SK-N-SH (cell line): ENCODE measurements around the gene SLC38A3. TPM values are rescaled to one million over a fixed set of nuclear protein-coding genes. Genes with fewer than 3 reads are reported as not detected.

ENCODE experiments used
- CTCF ChIA-PET: fragments of 300-600, 350-600 bp; formaldehyde crosslinking; extraction: SDS; loops from one replicate; lab custom pipeline; 2021; lab: Yijun Ruan, JAX
- POLR2A ChIA-PET: fragments of 350-600 bp; sonication (Branson Sonifier 250); formaldehyde crosslinking; extraction: SDS; loops from one replicate; lab custom pipeline; 2020; ENCODE audit warnings: antibody characterized with exemption, inconsistent platforms; lab: Yijun Ruan, JAX
- DNase-seq: peaks from one replicate; pipeline ENCODE4 v3.0.0; 2012
- H2AFZ ChIP-seq: fragments of 200-600 bp; sonication (generic); 2 replicates; pipeline ENCODE4 v1.8.1; 2016; ENCODE audit warnings: antibody characterized with exemption, mild to moderate bottlenecking, low read depth
- H3F3A ChIP-seq: fragments of 200-600 bp; sonication (generic); replicated peaks from 2 replicates; pipeline ENCODE3; 2016; ENCODE audit warnings: antibody characterized with exemption, mild to moderate bottlenecking; ENCODE audit not compliant: insufficient read depth
- H3K27ac ChIP-seq, 2 experiments: fragments of 200-500 bp in 1 of 2; fragments of 200-600 bp in 1 of 2; sonication (Bioruptor generic) in 1 of 2; sonication (generic), shearing (Covaris generic) in 1 of 2; 2 replicates each; pipeline versions ENCODE4 v1.5.1 to v1.6.1; 2014 to 2016; ENCODE audit warnings: low read depth in 2 of 2, inconsistent platforms in 1 of 2, low read length in 1 of 2, mild to moderate bottlenecking in 1 of 2, mixed read lengths in 1 of 2
- H3K27me3 ChIP-seq: fragments of 200-600 bp; sonication (generic), shearing (Covaris generic); 2 replicates; pipeline ENCODE4 v1.6.1; 2016; ENCODE audit warnings: mixed run types; ENCODE audit not compliant: insufficient read depth
- H3K36me3 ChIP-seq, 2 experiments: fragments of 200-500 bp in 1 of 2; fragments of 200-600 bp in 1 of 2; sonication (Bioruptor generic) in 1 of 2; sonication (generic) in 1 of 2; replicated peaks in 1 of 2; 2 replicates each; pipeline versions ENCODE3 to v1.5.1; 2014 to 2016; ENCODE audit warnings: low read length in 1 of 2, mild to moderate bottlenecking in 1 of 2; ENCODE audit not compliant: insufficient read depth in 2 of 2, control insufficient read depth in 1 of 2
- H3K4me1 ChIP-seq, 2 experiments: fragments of 200-500 bp in 1 of 2; fragments of 200-600 bp in 1 of 2; sonication (Bioruptor generic) in 1 of 2; sonication (generic), shearing (Covaris generic) in 1 of 2; 2 replicates each; pipeline versions ENCODE4 v1.5.1 to v1.6.1; 2014 to 2016; ENCODE audit warnings: low read depth in 1 of 2, low read length in 1 of 2, mixed run types in 1 of 2; ENCODE audit not compliant: insufficient read depth in 2 of 2, control insufficient read depth in 1 of 2
- H3K4me2 ChIP-seq: fragments of 200-600 bp; sonication (generic), shearing (Covaris generic); 2 replicates; pipeline ENCODE4 v1.6.1; 2017; ENCODE audit warnings: mixed run types
- H3K4me3 ChIP-seq, 2 experiments: fragments of 200-500 bp in 1 of 2; fragments of 200-600 bp in 1 of 2; sonication (Bioruptor generic) in 1 of 2; sonication (generic), shearing (Covaris generic) in 1 of 2; 2 replicates each; pipeline versions ENCODE4 v1.5.1 to v1.8.1; 2014 to 2016; ENCODE audit warnings: low read depth in 2 of 2, inconsistent platforms in 1 of 2, low read length in 1 of 2, mild to moderate bottlenecking in 1 of 2, mixed read lengths in 1 of 2, moderate library complexity in 1 of 2
- H3K79me2 ChIP-seq: fragments of 200-600 bp; sonication (generic); 2 replicates; pipeline ENCODE4 v1.8.1; 2017; ENCODE audit warnings: mild to moderate bottlenecking; ENCODE audit not compliant: insufficient read depth
- H3K9ac ChIP-seq: fragments of 200-600 bp; sonication (generic); 2 replicates; pipeline ENCODE4 v1.6.1; 2017; ENCODE audit warnings: mixed run types
- H3K9me2 ChIP-seq: fragments of 200-600 bp; sonication (generic); 2 replicates; pipeline ENCODE4 v1.6.1; 2017; ENCODE audit warnings: mixed run types
- H3K9me3 ChIP-seq: fragments of 200-600 bp; sonication (generic); 2 replicates; pipeline ENCODE4 v1.6.1; 2017; ENCODE audit warnings: mixed run types, mild to moderate bottlenecking, moderate library complexity
- H4K20me1 ChIP-seq: fragments of 200-600 bp; sonication (generic); 2 replicates; pipeline ENCODE4 v1.6.1; 2017; ENCODE audit warnings: mild to moderate bottlenecking, mixed run types; ENCODE audit not compliant: insufficient read depth
- EP300 ChIP-seq, 2 experiments: IDR thresholded peaks; 2 replicates each; pipeline versions ENCODE4 v1.4.0 to v1.6.1; 2012; ENCODE audit warnings: borderline replicate concordance in 1 of 2, low read depth in 1 of 2, low read length in 1 of 2
- FOSL2 ChIP-seq: IDR thresholded peaks from 2 replicates; pipeline ENCODE4 v1.4.0; 2012; ENCODE audit warnings: low read depth, mild to moderate bottlenecking, moderate library complexity, borderline replicate concordance
- FOXJ3 ChIP-seq: sonication (generic); formaldehyde crosslinking; IDR thresholded peaks from 2 replicates; pipeline ENCODE4 v1.5.1; 2020; ENCODE audit warnings: mild to moderate bottlenecking, missing genetic modification reagents
- GABPA ChIP-seq: IDR thresholded peaks from 2 replicates; pipeline ENCODE4 v1.4.0; 2012; ENCODE audit warnings: low read depth, mild to moderate bottlenecking
- JUND ChIP-seq: IDR thresholded peaks from 2 replicates; pipeline ENCODE4 v1.4.0; 2012
- RAD21 ChIP-seq: IDR thresholded peaks from 2 replicates; pipeline ENCODE4 v1.6.1; 2012; ENCODE audit warnings: mild to moderate bottlenecking, low read length
- RFX5 ChIP-seq: IDR thresholded peaks from 2 replicates; pipeline ENCODE4 v1.6.1; 2012; ENCODE audit warnings: mild to moderate bottlenecking, improper control_type of control experiment, low read length
- TAF1 ChIP-seq: IDR thresholded peaks from 2 replicates; pipeline ENCODE4 v1.6.1; 2012; ENCODE audit warnings: low read depth, mild to moderate bottlenecking, low read length, moderate library complexity, borderline replicate concordance
- YY1 ChIP-seq: IDR thresholded peaks from 2 replicates; pipeline ENCODE4 v1.4.0; 2012; ENCODE audit warnings: low read depth, mild to moderate bottlenecking
- WGBS: methylation state at CpG from one replicate; pipeline ENCODE4 v1.1.6; 2017; ENCODE audit warnings: low lambda C conversion rate; 5-methylcytosine and 5-hydroxymethylcytosine counted together
- polyA plus RNA-seq, 3 experiments: library from polyadenylated mRNA; depleted of rRNA; stranded (reverse); fragments of >200 nt; gene quantifications; 2 replicates each; pipeline ENCODE4 v1.2.3, GENCODE V29; 2012
- TF ChIP-seq, protein P1 (sequence below): fragments of 150-350 bp; IDR thresholded peaks from 2 replicates; pipeline ENCODE4 v1.6.1; 2017; ENCODE audit warnings: antibody characterized with exemption, low read length, low read depth, borderline replicate concordance
- TF ChIP-seq, protein P2 (sequence below): IDR thresholded peaks from 2 replicates; pipeline ENCODE4 v1.6.1; 2012; ENCODE audit warnings: mild to moderate bottlenecking, low read depth, low read length, moderate library complexity
- TF ChIP-seq, protein P3 (sequence below): IDR thresholded peaks from 2 replicates; pipeline ENCODE4 v1.4.0; 2012; ENCODE audit warnings: low read depth

Gene SLC38A3
- polyA plus RNA-seq, 1 of the 3 experiments (the other 2 are of a cell fraction): 0.84 TPM

DNA sequence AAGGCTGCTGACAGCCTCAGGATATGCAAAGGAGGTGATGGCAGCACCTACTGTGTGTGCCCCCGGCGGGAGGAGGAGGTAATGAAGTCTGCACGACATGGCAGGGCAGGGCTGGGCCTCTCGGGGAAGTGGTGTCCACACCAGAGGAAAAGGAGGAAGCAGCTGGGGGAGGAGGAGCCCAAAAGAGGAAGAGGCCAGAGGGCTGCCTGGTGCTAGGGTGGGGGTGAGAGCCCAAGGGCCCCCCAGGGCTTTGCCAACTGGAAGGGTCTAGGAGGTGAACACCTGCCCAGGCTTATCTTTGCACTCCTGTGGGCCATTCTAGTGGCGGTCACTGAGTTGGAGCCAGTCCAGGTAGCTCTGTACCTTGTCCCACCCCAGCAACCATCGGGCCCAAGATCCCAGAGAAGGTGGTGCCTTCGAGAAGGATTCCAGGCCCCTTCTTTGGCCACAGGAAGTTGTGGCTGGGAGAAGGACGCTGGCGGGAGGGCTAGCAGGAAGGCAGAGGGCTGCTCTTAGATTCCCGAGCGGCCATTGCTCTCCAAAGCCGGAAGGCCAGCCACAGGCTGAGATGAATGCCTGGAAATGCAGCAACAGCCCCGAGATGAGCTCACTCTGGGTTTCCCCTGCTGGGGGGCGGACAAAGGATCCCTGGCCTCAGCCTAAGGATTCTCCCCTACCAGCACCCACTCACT lies 37.9 kb downstream of the SLC38A3 start:
- Histone ChIP-seq H3F3A (peaks cover 43% of the 10 kb centered on the region), H2AFZ (no peak overlapping the region), H3K4me2 (no peak overlapping the region), H3K27me3 (no peaks in the 10 kb centered on the region), H4K20me1 (peaks cover 90% of the 10 kb centered on the region), H3K36me3 (peaks cover 0 to 20% of the 10 kb centered on the region in 2 experiments), H3K4me3 (no peak overlapping the region), H3K4me1 (peaks cover 32 to 48% of the 10 kb centered on the region in 2 experiments; a peak in 3 of 4 replicates), H3K27ac (peak overlapping the region in 1 of 2 experiments; percentile 17; a peak in 2 of 4 replicates), H3K9me2 (no peaks in the 10 kb centered on the region), H3K79me2 (peaks cover 100% of the 10 kb centered on the region), H3K9me3 (no peaks in the 10 kb centered on the region), H3K9ac (no peak overlapping the region)
- POLR2A ChIA-PET: interaction anchor here (1.8 kb wide), 1 partner anchor 16 kb away, joined by 4 read pairs; no protein-coding TSS in a partner anchor
- no peak for DNase-seq
- no peak for TF ChIP-seq FOSL2
- TF ChIP-seq FOXJ3: no peak
- no peak for TF ChIP-seq EP300 (IDR thresholded peaks at IDR 0.05; ENCODE audit: borderline replicate concordance in 1 of 2, low read depth in 1 of 2, low read length in 1 of 2)
- TF ChIP-seq JUND: no peak
- TF ChIP-seq, protein P1, sequence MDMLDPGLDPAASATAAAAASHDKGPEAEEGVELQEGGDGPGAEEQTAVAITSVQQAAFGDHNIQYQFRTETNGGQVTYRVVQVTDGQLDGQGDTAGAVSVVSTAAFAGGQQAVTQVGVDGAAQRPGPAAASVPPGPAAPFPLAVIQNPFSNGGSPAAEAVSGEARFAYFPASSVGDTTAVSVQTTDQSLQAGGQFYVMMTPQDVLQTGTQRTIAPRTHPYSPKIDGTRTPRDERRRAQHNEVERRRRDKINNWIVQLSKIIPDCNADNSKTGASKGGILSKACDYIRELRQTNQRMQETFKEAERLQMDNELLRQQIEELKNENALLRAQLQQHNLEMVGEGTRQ: no peak
- TF ChIP-seq GABPA: no peak
- no peak for TF ChIP-seq YY1
- TF ChIP-seq RFX5: no peak
- no peak for TF ChIP-seq RAD21
- TF ChIP-seq, protein P2, sequence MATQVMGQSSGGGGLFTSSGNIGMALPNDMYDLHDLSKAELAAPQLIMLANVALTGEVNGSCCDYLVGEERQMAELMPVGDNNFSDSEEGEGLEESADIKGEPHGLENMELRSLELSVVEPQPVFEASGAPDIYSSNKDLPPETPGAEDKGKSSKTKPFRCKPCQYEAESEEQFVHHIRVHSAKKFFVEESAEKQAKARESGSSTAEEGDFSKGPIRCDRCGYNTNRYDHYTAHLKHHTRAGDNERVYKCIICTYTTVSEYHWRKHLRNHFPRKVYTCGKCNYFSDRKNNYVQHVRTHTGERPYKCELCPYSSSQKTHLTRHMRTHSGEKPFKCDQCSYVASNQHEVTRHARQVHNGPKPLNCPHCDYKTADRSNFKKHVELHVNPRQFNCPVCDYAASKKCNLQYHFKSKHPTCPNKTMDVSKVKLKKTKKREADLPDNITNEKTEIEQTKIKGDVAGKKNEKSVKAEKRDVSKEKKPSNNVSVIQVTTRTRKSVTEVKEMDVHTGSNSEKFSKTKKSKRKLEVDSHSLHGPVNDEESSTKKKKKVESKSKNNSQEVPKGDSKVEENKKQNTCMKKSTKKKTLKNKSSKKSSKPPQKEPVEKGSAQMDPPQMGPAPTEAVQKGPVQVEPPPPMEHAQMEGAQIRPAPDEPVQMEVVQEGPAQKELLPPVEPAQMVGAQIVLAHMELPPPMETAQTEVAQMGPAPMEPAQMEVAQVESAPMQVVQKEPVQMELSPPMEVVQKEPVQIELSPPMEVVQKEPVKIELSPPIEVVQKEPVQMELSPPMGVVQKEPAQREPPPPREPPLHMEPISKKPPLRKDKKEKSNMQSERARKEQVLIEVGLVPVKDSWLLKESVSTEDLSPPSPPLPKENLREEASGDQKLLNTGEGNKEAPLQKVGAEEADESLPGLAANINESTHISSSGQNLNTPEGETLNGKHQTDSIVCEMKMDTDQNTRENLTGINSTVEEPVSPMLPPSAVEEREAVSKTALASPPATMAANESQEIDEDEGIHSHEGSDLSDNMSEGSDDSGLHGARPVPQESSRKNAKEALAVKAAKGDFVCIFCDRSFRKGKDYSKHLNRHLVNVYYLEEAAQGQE: no peak
- TF ChIP-seq TAF1: no peak
- TF ChIP-seq, protein P3, sequence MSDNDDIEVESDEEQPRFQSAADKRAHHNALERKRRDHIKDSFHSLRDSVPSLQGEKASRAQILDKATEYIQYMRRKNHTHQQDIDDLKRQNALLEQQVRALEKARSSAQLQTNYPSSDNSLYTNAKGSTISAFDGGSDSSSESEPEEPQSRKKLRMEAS: no peak
- CTCF ChIA-PET: interaction anchor here (1.1 to 61.6 kb wide), 7 partner anchors 10 to 120 kb away, joined by 3 to 1375 read pairs (median 8); partner anchors contain the start of genes GNAI2 and GNAT1
- 82% methylated on average over 10 of the region's 14 CpGs for WGBS
